ENCODE results near the gene CFL2. TPM values are rescaled to one million over a fixed set of nuclear protein-coding genes. Genes with fewer than 3 reads are reported as not detected.

The CFL2 gene
- total RNA-seq, 1 experiment from 2014 or later: 13.9 TPM

DNA sequence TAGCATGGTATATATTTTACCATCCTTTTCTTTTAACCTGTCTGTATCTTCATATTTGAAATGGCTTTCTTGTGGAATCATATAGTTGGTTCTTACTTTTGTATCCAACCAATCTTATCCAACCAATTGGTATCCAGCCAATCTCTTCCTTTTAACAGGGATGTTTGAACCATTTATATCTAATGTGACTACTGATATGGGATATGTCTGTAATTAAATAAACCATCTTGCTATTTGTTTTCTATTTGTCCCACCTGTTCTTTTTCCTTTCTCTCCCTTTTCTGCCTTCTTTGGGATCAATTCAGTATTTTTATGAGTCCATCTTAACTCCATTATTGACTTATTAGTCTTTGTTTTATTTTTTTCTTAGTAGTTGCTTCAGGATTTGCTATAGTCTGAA is 53.6 kb downstream of the CFL2 start:
- H3K56ac ChIP-seq (ENCODE audit: insufficient read length, low read depth, low read length): no peak overlapping the region
- H2BK15ac ChIP-seq (ENCODE audit: low read depth, low read length): no peak overlapping the region
- Mint-ChIP-seq H3K27me3 (ENCODE audit: low read depth) (no peaks in the 10 kb centered on the region; the same call in 1 of the 2 replicates), H3K9me3 (no peaks in the 10 kb centered on the region; a peak in 1 of 5 replicates), H3K27ac (no peak overlapping the region), H3K4me3 (no peak overlapping the region), H3K4me1 (no peaks in the 10 kb centered on the region), H3K36me3 (ENCODE audit: insufficient read depth in 1 of 3, low read depth in 3 of 3) (no peaks in the 10 kb centered on the region)
- no peak overlapping the region for H3K4ac ChIP-seq (ENCODE audit: low read depth, low read length)
- H3K14ac ChIP-seq (ENCODE audit: insufficient read depth, low read length): no peak overlapping the region
- H2BK20ac ChIP-seq (ENCODE audit: low read depth, low read length, poor library complexity, severe bottlenecking): no peak overlapping the region
- no peak overlapping the region for H3T11ph ChIP-seq (ENCODE audit: low read length)
- no peak overlapping the region for H4K8ac ChIP-seq (replicated peaks; ENCODE audit: insufficient read length, low read depth, low read length)
- no peak overlapping the region for H2BK5ac ChIP-seq (ENCODE audit: insufficient read length, low read length)
- H3K9me3 ChIP-seq (ENCODE audit: control insufficient read depth, low read depth, low read length): no peaks in the 10 kb centered on the region
- no peak overlapping the region for H4K5ac ChIP-seq (ENCODE audit: insufficient read length, low read depth, low read length)
- no peak overlapping the region for H2AFZ ChIP-seq (ENCODE audit: low read length)
- H3K4me1 ChIP-seq (ENCODE audit: insufficient read depth, low read length): no peaks in the 10 kb centered on the region
- no peak overlapping the region for H3K9ac ChIP-seq (ENCODE audit: extremely low read depth, insufficient read length, low read length)
- no peak overlapping the region for H4K91ac ChIP-seq (ENCODE audit: insufficient read length, low read depth, low read length)
- no peak overlapping the region for H2BK12ac ChIP-seq (ENCODE audit: insufficient read length, low read depth, low read length)
- TF ChIP-seq, protein P1, sequence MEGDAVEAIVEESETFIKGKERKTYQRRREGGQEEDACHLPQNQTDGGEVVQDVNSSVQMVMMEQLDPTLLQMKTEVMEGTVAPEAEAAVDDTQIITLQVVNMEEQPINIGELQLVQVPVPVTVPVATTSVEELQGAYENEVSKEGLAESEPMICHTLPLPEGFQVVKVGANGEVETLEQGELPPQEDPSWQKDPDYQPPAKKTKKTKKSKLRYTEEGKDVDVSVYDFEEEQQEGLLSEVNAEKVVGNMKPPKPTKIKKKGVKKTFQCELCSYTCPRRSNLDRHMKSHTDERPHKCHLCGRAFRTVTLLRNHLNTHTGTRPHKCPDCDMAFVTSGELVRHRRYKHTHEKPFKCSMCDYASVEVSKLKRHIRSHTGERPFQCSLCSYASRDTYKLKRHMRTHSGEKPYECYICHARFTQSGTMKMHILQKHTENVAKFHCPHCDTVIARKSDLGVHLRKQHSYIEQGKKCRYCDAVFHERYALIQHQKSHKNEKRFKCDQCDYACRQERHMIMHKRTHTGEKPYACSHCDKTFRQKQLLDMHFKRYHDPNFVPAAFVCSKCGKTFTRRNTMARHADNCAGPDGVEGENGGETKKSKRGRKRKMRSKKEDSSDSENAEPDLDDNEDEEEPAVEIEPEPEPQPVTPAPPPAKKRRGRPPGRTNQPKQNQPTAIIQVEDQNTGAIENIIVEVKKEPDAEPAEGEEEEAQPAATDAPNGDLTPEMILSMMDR (conservative IDR thresholded peaks at IDR 0.05): no peak
- H3K79me1 ChIP-seq (ENCODE audit: insufficient read depth, low read depth, low read length, poor library complexity, severe bottlenecking): no peaks in the 10 kb centered on the region
- no peak overlapping the region for H2BK120ac ChIP-seq (ENCODE audit: low read depth, low read length, poor library complexity, severe bottlenecking)
- no peak overlapping the region for H3K27ac ChIP-seq (ENCODE audit: insufficient read length, low read depth, low read length)
- no peaks in the 10 kb centered on the region for H3K23me2 ChIP-seq (ENCODE audit: insufficient read length, low read depth, low read length, poor library complexity, severe bottlenecking)
- no peaks in the 10 kb centered on the region for H4K20me1 ChIP-seq (ENCODE audit: control insufficient read depth, insufficient read depth, insufficient read length)
- no peak overlapping the region for H2AK5ac ChIP-seq (ENCODE audit: insufficient read length, low read length)
- no peaks in the 10 kb centered on the region for H3K79me2 ChIP-seq (ENCODE audit: insufficient read depth, low read length)
- no peaks in the 10 kb centered on the region for H3K27me3 ChIP-seq (ENCODE audit: insufficient read depth, low read length)
- no peak overlapping the region for H3K4me2 ChIP-seq (ENCODE audit: insufficient read depth, insufficient read length, low read length)
- DNase-seq: no peak
- H3K18ac ChIP-seq (ENCODE audit: insufficient read length, low read depth, low read length): no peak overlapping the region
- H3K23ac ChIP-seq (ENCODE audit: insufficient read length, low read depth, low read length): no peak overlapping the region

Other genes with a start within 250 kb of the CFL2 start
- gene EAPP, start 174.9 kb downstream of the CFL2 start, total RNA-seq (2021): 34.8 and 35.0 TPM in 2 replicates
- gene SNX6, start 84.4 kb downstream of the CFL2 start, total RNA-seq (2021): 67.5 and 69.3 TPM in 2 replicates
- gene BAZ1A, start 160.8 kb upstream of the CFL2 start, total RNA-seq (2021): 17.8 and 19.2 TPM in 2 replicates

Measured in H9 (cell line).